Mucosa of stomach (tissue), 1 donor: ENCODE results near the gene COL28A1.
"Not testable (repeated sequence)": the region's sequence is repeated elsewhere in the genome, so short reads cannot be mapped to it uniquely, and the experiment has no call there.

ENCODE experiments used
- H3K27me3 ChIP-seq: one replicate; pipeline ENCODE4 v1.7.0; 2013; ENCODE audit warnings: mild to moderate bottlenecking, low read length; ENCODE audit not compliant: control insufficient read depth, insufficient read depth
- H3K36me3 ChIP-seq: one replicate; pipeline ENCODE4 v1.7.0; 2013; ENCODE audit warnings: low read length; ENCODE audit not compliant: control insufficient read depth, insufficient read depth
- H3K4me1 ChIP-seq: one replicate; pipeline ENCODE4 v1.7.0; 2013; ENCODE audit warnings: mild to moderate bottlenecking, low read length; ENCODE audit not compliant: control insufficient read depth, insufficient read depth
- H3K4me3 ChIP-seq: one replicate; pipeline ENCODE4 v1.7.0; 2013; ENCODE audit warnings: low read length
- H3K9ac ChIP-seq: one replicate; pipeline ENCODE4 v1.7.0; 2013; ENCODE audit warnings: mild to moderate bottlenecking, low read length, moderate library complexity
- H3K9me3 ChIP-seq: one replicate; pipeline ENCODE4 v1.7.0; 2013; ENCODE audit warnings: mild to moderate bottlenecking, low read length, moderate library complexity; ENCODE audit not compliant: control insufficient read depth
- donor health status: Pancreatic carcinoma.

The COL28A1 gene

GRCh38 chr7:7479275-7479805, 56.3 kb downstream of the COL28A1 start:
- no peaks in the 10 kb centered on the region for H3K4me1 ChIP-seq
- H3K36me3 ChIP-seq: no peaks in the 10 kb centered on the region
- no peaks in the 10 kb centered on the region for H3K27me3 ChIP-seq
- no peak overlapping the region for H3K9ac ChIP-seq
- no peak overlapping the region for H3K4me3 ChIP-seq
- no peaks in the 10 kb centered on the region for H3K9me3 ChIP-seq

DNA sequence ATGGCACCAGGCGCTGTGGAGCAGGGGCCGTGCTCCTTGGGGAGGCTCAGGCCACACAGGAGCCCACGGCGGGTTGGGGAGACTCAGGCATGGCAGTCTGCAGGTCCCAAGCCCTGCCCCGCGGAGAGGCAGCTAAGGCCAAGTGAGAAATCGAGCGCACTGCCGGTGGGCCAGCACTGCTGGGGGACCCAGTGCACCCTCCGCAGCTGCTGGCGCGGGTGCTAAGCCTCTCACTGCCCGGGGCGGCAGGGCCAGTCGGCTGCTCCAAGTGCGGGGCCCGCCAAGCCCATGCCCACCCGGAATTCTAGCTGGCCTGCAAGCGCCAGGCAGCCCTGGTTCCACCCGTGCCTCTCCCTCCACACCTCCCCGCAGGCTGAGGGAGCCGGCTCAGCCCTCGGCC, 57.1 kb downstream of the COL28A1 start:
- Histone ChIP-seq H3K9me3 (no peaks in the 10 kb centered on the region), H3K27me3 (no peaks in the 10 kb centered on the region), H3K9ac (no peak overlapping the region), H3K36me3 (no peaks in the 10 kb centered on the region), H3K4me1 (no peaks in the 10 kb centered on the region), H3K4me3 (no peak overlapping the region)

GRCh38 chr7:7477641-7478040, 58.0 kb downstream of the COL28A1 start:
- not testable (repeated sequence) for H3K4me3 ChIP-seq, H3K9me3 ChIP-seq, H3K4me1 ChIP-seq, H3K27me3 ChIP-seq, H3K36me3 ChIP-seq, H3K9ac ChIP-seq

- Histone ChIP-seq H3K36me3 (no peaks in the 10 kb centered on the region), H3K4me1 (no peaks in the 10 kb centered on the region), H3K4me3 (no peak overlapping the region), H3K27me3 (no peaks in the 10 kb centered on the region), H3K9me3 (no peaks in the 10 kb centered on the region), H3K9ac (no peak overlapping the region)
Measured at GRCh38 chr7:7476381-7476780, 59.3 kb downstream of the COL28A1 start.

GRCh38 chr7:7475601-7476000, 60.1 kb downstream of the COL28A1 start:
- no peaks in the 10 kb centered on the region for H3K36me3 ChIP-seq
- no peaks in the 10 kb centered on the region for H3K9me3 ChIP-seq
- H3K9ac ChIP-seq: no peak overlapping the region
- no peaks in the 10 kb centered on the region for H3K4me1 ChIP-seq
- no peaks in the 10 kb centered on the region for H3K27me3 ChIP-seq
- H3K4me3 ChIP-seq: no peak overlapping the region

DNA sequence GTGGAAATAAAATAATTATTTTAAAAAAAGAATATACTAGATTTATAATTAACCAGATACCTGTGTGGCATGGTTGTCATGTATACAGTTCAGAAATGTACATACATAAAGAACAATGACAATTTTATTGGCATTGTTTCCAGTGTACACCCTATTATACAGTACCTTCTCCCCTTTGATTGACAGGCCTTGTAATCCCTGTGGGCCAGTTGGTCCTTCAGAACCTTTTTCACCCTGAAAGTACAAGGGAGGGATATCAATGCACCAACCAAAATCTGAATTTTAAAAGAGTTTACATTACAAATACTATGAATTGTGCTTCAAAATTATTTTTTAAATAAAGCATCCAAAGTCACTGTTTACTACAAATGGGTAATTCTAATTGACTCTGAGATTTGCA, 61.2 kb downstream of the COL28A1 start:
- Histone ChIP-seq H3K36me3 (no peaks in the 10 kb centered on the region), H3K4me3 (no peak overlapping the region), H3K9me3 (no peaks in the 10 kb centered on the region), H3K9ac (no peak overlapping the region), H3K27me3 (no peaks in the 10 kb centered on the region), H3K4me1 (no peaks in the 10 kb centered on the region)

DNA sequence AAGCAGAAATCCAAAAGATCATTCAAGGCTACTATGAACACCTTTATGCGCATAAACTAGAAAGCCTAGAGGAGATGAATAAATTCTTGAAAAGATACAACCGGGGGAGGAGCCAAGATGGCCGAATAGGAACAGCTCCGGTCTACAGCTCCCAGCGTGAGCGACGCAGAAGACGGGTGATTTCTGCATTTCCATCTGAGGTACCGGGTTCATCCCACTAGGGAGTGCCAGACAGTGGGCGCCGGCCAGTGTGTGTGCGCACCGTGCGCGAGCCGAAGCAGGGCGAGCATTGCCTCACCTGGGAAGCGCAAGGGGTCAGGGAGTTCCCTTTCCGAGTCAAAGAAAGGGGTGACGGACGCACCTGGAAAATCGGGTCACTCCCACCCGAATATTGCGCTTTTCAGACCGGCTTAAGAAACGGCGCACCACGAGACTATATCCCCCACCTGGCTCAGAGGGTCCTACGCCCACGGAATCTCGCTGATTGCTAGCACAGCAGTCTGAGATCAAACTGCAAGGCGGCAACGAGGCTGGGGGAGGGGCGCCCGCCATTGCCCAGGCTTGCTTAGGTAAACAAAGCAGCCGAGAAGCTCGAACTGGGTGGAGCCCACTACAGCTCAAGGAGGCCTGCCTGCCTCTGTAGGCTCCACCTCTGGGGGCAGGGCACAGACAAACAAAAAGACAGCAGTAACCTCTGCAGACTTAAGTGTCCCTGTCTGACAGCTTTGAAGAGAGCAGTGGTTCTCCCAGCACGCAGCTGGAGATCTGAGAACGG, 70.5 kb downstream of the COL28A1 start:
- not testable (repeated sequence) for H3K9me3 ChIP-seq, H3K27me3 ChIP-seq, H3K9ac ChIP-seq, H3K36me3 ChIP-seq, H3K4me1 ChIP-seq, H3K4me3 ChIP-seq

- Histone ChIP-seq H3K9me3 (no peaks in the 10 kb centered on the region), H3K9ac (no peak overlapping the region), H3K4me3 (no peak overlapping the region), H3K27me3 (no peaks in the 10 kb centered on the region), H3K4me1 (peaks cover 8% of the 10 kb centered on the region), H3K36me3 (no peaks in the 10 kb centered on the region)
Measured at GRCh38 chr7:7454000-7454399, 81.7 kb downstream of the COL28A1 start.

GRCh38 chr7:7452652-7453051, 83.0 kb downstream of the COL28A1 start:
- no peaks in the 10 kb centered on the region for H3K9me3 ChIP-seq
- H3K9ac ChIP-seq: no peak overlapping the region
- H3K36me3 ChIP-seq: no peaks in the 10 kb centered on the region
- H3K4me1 ChIP-seq: peaks cover 8% of the 10 kb centered on the region
- no peak overlapping the region for H3K4me3 ChIP-seq
- H3K27me3 ChIP-seq: no peaks in the 10 kb centered on the region

DNA sequence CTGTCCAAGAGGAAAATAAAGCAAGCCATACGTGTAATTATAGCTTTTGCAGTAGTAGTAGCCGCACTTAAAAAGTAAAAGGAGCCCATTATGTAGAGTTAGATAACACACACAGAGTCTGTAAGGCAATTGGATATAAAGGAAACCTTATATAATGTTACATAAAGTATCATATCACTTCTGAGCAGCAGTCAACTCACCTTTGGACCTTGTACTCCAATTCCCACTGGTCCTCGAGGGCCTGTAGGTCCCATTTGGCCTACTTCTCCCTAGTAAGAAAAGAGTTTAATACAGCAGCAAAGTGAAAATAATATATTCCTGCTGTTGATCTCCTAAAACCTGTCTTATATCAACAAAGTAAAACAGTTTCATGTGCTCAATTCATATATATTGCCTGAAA, 83.6 kb downstream of the COL28A1 start:
- no peaks in the 10 kb centered on the region for H3K9me3 ChIP-seq
- H3K9ac ChIP-seq: no peak overlapping the region
- no peaks in the 10 kb centered on the region for H3K27me3 ChIP-seq
- peaks cover 8% of the 10 kb centered on the region for H3K4me1 ChIP-seq
- no peaks in the 10 kb centered on the region for H3K36me3 ChIP-seq
- H3K4me3 ChIP-seq: no peak overlapping the region

DNA sequence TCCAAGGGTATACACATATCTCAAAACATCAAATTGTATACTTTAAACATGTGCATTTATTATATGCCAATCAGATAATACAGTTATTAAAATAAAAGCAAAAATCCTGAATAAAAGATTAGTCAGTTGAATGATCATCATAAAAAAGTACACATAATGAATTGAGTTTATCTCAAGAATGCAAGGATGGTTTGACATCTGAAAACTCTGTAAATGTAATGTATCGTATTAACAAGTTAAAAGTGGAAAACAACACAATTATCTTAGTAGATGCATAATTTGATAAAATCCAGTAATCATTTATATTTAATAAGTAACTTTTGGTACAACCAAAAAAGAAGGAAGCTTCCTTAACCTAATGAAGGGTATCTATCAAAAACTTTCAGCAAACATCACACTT, 86.6 kb downstream of the COL28A1 start:
- no peak overlapping the region for H3K4me3 ChIP-seq
- no peaks in the 10 kb centered on the region for H3K27me3 ChIP-seq
- no peaks in the 10 kb centered on the region for H3K36me3 ChIP-seq
- H3K4me1 ChIP-seq: peaks cover 8% of the 10 kb centered on the region
- no peak overlapping the region for H3K9ac ChIP-seq
- H3K9me3 ChIP-seq: no peaks in the 10 kb centered on the region

DNA sequence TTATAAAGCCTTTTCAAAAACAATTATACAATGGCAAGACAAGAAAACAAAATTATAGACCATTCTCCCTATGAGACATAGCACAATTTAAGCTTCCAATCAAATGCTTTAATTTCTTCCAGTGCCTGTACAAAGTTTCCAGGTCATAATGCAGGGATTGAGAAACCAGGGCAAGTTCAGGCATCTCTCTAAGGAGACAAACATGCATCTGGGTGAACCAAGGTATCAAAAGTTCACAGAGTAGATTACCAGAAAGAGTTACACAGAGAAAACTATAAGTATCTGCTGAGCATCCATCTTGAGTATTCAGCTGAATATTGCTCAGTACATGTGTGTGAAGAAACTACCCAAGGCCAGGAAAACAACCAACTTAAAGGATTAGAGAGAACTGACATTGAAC, 89.1 kb downstream of the COL28A1 start:
- Histone ChIP-seq H3K4me3 (no peak overlapping the region), H3K36me3 (no peaks in the 10 kb centered on the region), H3K27me3 (no peaks in the 10 kb centered on the region), H3K9me3 (no peaks in the 10 kb centered on the region), H3K9ac (no peak overlapping the region), H3K4me1 (no peaks in the 10 kb centered on the region)
